HepG2 (cell line): ENCODE results near the gene ARHGAP35. TPM values are rescaled to one million over a fixed set of nuclear protein-coding genes. Genes with fewer than 3 reads are reported as not detected.

Experiments
- CAMTA2 ChIP-seq: sonication (generic); formaldehyde crosslinking; IDR thresholded peaks from 2 replicates; pipeline ENCODE4 v1.4.0; 2020; ENCODE audit warnings: mild to moderate bottlenecking, missing genetic modification reagents, borderline replicate concordance
- CEBPG ChIP-seq: IDR thresholded peaks from 2 replicates; pipeline ENCODE4 v1.6.1; 2016
- DMAP1 ChIP-seq: IDR thresholded peaks from 2 replicates; pipeline ENCODE4 v1.6.1; 2016
- DR1 ChIP-seq: sonication (generic); formaldehyde crosslinking; IDR thresholded peaks from 2 replicates; pipeline ENCODE4 v1.8.0; 2021; ENCODE audit warnings: mild to moderate bottlenecking, missing genetic modification reagents, inconsistent platforms
- FLYWCH1 ChIP-seq: sonication (generic); formaldehyde crosslinking; IDR thresholded peaks from 2 replicates; pipeline ENCODE4 v1.8.1; 2023; ENCODE audit warnings: mild to moderate bottlenecking, missing genetic modification reagents
- GLI4 ChIP-seq: sonication (generic); formaldehyde crosslinking; IDR thresholded peaks from 2 replicates; pipeline ENCODE4 v1.5.1; 2020; ENCODE audit warnings: missing genetic modification reagents, mild to moderate bottlenecking, moderate library complexity, borderline replicate concordance
- HES4 ChIP-seq: sonication (generic); formaldehyde crosslinking; IDR thresholded peaks from 2 replicates; pipeline ENCODE4 v1.9.0; 2021; ENCODE audit warnings: mild to moderate bottlenecking, missing genetic modification reagents, borderline replicate concordance
- HNRNPUL1 ChIP-seq: fragments of 200-400 bp; formaldehyde crosslinking; IDR thresholded peaks from 2 replicates; pipeline ENCODE4 v1.6.1; 2017; ENCODE audit warnings: low read depth, mild to moderate bottlenecking, low read length, moderate library complexity
- HOXA3 ChIP-seq: sonication (generic); formaldehyde crosslinking; IDR thresholded peaks from 2 replicates; pipeline ENCODE4 v1.5.0; 2020; ENCODE audit warnings: missing genetic modification reagents
- KLF11 ChIP-seq: IDR thresholded peaks from 2 replicates; pipeline ENCODE4 v1.6.1; 2016; ENCODE audit warnings: missing compliant biosample characterization
- PPARG ChIP-seq: conservative IDR thresholded peaks from 2 replicates; pipeline ENCODE4 v1.6.1; 2016; ENCODE audit warnings: missing biosample characterization, missing genetic modification reagents
- PTBP1 ChIP-seq: fragments of 200-400 bp; formaldehyde crosslinking; IDR thresholded peaks from 2 replicates; pipeline ENCODE4 v1.6.1; 2018; ENCODE audit warnings: low read length, low read depth; ENCODE audit not compliant: poor library complexity, severe bottlenecking
- SIN3A ChIP-seq: IDR thresholded peaks from 2 replicates; pipeline ENCODE4 v1.6.1; 2011; ENCODE audit warnings: low read depth, mild to moderate bottlenecking, control low read depth, low read length, borderline replicate concordance
- SSRP1 ChIP-seq: IDR thresholded peaks from 2 replicates; pipeline ENCODE4 v1.6.1; 2016; ENCODE audit warnings: control low read depth
- ZMYM2 ChIP-seq: sonication (generic); formaldehyde crosslinking; IDR thresholded peaks from 2 replicates; pipeline ENCODE4 v1.8.0; 2022; ENCODE audit warnings: mild to moderate bottlenecking, missing genetic modification reagents
- ZNF543 ChIP-seq: sonication (generic); formaldehyde crosslinking; IDR thresholded peaks from 2 replicates; pipeline ENCODE4 v1.4.0; 2020; ENCODE audit warnings: mild to moderate bottlenecking, missing genetic modification reagents
- ZNF576 ChIP-seq: sonication (generic); formaldehyde crosslinking; IDR thresholded peaks from 2 replicates; pipeline ENCODE4 v1.4.0; 2020; ENCODE audit warnings: mild to moderate bottlenecking, missing genetic modification reagents
- ZNF629 ChIP-seq: sonication (generic); formaldehyde crosslinking; conservative IDR thresholded peaks from 2 replicates; pipeline ENCODE4 v1.5.0; 2020; ENCODE audit warnings: missing genetic modification reagents
- ZSCAN9 ChIP-seq: IDR thresholded peaks from 2 replicates; pipeline ENCODE4 v1.6.1; 2016; ENCODE audit warnings: borderline replicate concordance
- polyA plus RNA-seq, 8 experiments: library from polyadenylated mRNA; depleted of rRNA in 3 of 8; stranded (reverse) in 7 of 8; unstranded in 1 of 8; fragments of >200 nt; fragmentation: Illumina TruSeq in 4 of 8; extraction: Trizol in 4 of 8; gene quantifications; 2 replicates each; pipeline versions ENCODE4 v1.2.1 to v1.2.3, GENCODE V29; 2011 to 2016; ENCODE audit warnings: low read depth in 4 of 8, missing spikeins in 1 of 8, mixed read lengths in 1 of 8; ENCODE audit not compliant: insufficient read depth in 1 of 8
- total RNA-seq, 5 experiments: library from RNA; depleted of rRNA; stranded (reverse); fragments of >200 nt; fragmentation: Illumina TruSeq; extraction: Trizol; gene quantifications; 2 replicates each; pipeline ENCODE4 v1.2.3, GENCODE V29; 2016; ENCODE audit warnings: low read depth in 1 of 5
- TF ChIP-seq, protein P1 (sequence below): sonication (generic); formaldehyde crosslinking; IDR thresholded peaks from 2 replicates; pipeline ENCODE4 v1.9.0; 2021; ENCODE audit warnings: mild to moderate bottlenecking, missing genetic modification reagents
- TF ChIP-seq, protein P2 (sequence below): sonication (generic); formaldehyde crosslinking; IDR thresholded peaks from 2 replicates; pipeline ENCODE4 v1.4.0; 2020; ENCODE audit warnings: mild to moderate bottlenecking, low read depth, missing genetic modification reagents
- TF ChIP-seq, protein P3 (sequence below): sonication (generic); formaldehyde crosslinking; IDR thresholded peaks from 2 replicates; pipeline ENCODE4 v1.4.0; 2020; ENCODE audit warnings: missing genetic modification reagents

ARHGAP35 gene
- total and polyA plus RNA-seq, 2 of the 13 experiments (the other 11 are each of a cell fraction or from before 2014, with no cell fraction given): 30.1 to 30.2 TPM

- TF ChIP-seq ZSCAN9 (CRISPR knock-in tag) (peak; percentile 16; the same call in 1 of the 2 replicates), DR1 (no peak), CEBPG (CRISPR knock-in tag) (peak; percentile 52; the same call in 1 of the 2 replicates), ZNF576 (CRISPR knock-in tag) (no peak), PTBP1 (no peak), DMAP1 (CRISPR knock-in tag) (peak; percentile 34; the same call in 1 of the 2 replicates), SSRP1 (CRISPR knock-in tag) (no peak), ZMYM2 (no peak; the same call in 1 of the 2 replicates), ZNF543 (CRISPR knock-in tag) (no peak), PPARG (CRISPR knock-in tag) (no peak; the same call in 1 of the 2 replicates), GLI4 (CRISPR knock-in tag) (no peak; the same call in 1 of the 2 replicates), SIN3A (peak; percentile 79; the same call in 1 of the 2 replicates), HES4 (CRISPR knock-in tag) (no peak), CAMTA2 (CRISPR knock-in tag) (no peak), ZNF629 (CRISPR knock-in tag) (peak; percentile 74), HNRNPUL1 (no peak), HOXA3 (CRISPR knock-in tag) (peak; percentile 69), FLYWCH1 (CRISPR knock-in tag) (no peak), KLF11 (peak; percentile 86)
- TF ChIP-seq, protein P1, sequence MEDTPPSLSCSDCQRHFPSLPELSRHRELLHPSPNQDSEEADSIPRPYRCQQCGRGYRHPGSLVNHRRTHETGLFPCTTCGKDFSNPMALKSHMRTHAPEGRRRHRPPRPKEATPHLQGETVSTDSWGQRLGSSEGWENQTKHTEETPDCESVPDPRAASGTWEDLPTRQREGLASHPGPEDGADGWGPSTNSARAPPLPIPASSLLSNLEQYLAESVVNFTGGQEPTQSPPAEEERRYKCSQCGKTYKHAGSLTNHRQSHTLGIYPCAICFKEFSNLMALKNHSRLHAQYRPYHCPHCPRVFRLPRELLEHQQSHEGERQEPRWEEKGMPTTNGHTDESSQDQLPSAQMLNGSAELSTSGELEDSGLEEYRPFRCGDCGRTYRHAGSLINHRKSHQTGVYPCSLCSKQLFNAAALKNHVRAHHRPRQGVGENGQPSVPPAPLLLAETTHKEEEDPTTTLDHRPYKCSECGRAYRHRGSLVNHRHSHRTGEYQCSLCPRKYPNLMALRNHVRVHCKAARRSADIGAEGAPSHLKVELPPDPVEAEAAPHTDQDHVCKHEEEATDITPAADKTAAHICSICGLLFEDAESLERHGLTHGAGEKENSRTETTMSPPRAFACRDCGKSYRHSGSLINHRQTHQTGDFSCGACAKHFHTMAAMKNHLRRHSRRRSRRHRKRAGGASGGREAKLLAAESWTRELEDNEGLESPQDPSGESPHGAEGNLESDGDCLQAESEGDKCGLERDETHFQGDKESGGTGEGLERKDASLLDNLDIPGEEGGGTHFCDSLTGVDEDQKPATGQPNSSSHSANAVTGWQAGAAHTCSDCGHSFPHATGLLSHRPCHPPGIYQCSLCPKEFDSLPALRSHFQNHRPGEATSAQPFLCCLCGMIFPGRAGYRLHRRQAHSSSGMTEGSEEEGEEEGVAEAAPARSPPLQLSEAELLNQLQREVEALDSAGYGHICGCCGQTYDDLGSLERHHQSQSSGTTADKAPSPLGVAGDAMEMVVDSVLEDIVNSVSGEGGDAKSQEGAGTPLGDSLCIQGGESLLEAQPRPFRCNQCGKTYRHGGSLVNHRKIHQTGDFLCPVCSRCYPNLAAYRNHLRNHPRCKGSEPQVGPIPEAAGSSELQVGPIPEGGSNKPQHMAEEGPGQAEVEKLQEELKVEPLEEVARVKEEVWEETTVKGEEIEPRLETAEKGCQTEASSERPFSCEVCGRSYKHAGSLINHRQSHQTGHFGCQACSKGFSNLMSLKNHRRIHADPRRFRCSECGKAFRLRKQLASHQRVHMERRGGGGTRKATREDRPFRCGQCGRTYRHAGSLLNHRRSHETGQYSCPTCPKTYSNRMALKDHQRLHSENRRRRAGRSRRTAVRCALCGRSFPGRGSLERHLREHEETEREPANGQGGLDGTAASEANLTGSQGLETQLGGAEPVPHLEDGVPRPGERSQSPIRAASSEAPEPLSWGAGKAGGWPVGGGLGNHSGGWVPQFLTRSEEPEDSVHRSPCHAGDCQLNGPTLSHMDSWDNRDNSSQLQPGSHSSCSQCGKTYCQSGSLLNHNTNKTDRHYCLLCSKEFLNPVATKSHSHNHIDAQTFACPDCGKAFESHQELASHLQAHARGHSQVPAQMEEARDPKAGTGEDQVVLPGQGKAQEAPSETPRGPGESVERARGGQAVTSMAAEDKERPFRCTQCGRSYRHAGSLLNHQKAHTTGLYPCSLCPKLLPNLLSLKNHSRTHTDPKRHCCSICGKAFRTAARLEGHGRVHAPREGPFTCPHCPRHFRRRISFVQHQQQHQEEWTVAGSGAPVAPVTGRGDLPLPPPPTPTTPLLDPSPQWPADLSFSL (CRISPR knock-in tag): no peak
- TF ChIP-seq, protein P2, sequence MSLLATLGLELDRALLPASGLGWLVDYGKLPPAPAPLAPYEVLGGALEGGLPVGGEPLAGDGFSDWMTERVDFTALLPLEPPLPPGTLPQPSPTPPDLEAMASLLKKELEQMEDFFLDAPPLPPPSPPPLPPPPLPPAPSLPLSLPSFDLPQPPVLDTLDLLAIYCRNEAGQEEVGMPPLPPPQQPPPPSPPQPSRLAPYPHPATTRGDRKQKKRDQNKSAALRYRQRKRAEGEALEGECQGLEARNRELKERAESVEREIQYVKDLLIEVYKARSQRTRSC (CRISPR knock-in tag): no peak
- TF ChIP-seq, protein P3, sequence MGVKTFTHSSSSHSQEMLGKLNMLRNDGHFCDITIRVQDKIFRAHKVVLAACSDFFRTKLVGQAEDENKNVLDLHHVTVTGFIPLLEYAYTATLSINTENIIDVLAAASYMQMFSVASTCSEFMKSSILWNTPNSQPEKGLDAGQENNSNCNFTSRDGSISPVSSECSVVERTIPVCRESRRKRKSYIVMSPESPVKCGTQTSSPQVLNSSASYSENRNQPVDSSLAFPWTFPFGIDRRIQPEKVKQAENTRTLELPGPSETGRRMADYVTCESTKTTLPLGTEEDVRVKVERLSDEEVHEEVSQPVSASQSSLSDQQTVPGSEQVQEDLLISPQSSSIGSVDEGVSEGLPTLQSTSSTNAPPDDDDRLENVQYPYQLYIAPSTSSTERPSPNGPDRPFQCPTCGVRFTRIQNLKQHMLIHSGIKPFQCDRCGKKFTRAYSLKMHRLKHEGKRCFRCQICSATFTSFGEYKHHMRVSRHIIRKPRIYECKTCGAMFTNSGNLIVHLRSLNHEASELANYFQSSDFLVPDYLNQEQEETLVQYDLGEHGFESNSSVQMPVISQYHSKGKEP (CRISPR knock-in tag): no peak
Observed at GRCh38 chr19:46856062-46857022, 4.5 kb upstream of the ARHGAP35 start (continued).
